ENCODE results near the gene KIAA1671.

Gene KIAA1671

GRCh38 chr22:24953384-24954113 is 1.0 kb downstream of the KIAA1671 start:
- peak; percentile 22 for DNase-seq

GRCh38 chr22:24954114-24954463 is 1.6 kb downstream of the KIAA1671 start:
- no peak for DNase-seq

- DNase-seq, result no peak
Measured at GRCh38 chr22:24954856-24955255, 2.3 kb downstream of the KIAA1671 start.

- DNase-seq, result no peak
Measured at GRCh38 chr22:24957043-24957442, 4.5 kb downstream of the KIAA1671 start.

GRCh38 chr22:24961217-24961844 is 8.8 kb downstream of the KIAA1671 start:
- no peak for DNase-seq

GRCh38 chr22:24962094-24962493 is 9.6 kb downstream of the KIAA1671 start:
- no peak for DNase-seq

GRCh38 chr22:24962835-24963234 is 10.3 kb downstream of the KIAA1671 start:
- no peak for DNase-seq

- DNase-seq, result no peak
Measured at GRCh38 chr22:24964441-24964840, 11.9 kb downstream of the KIAA1671 start.

- DNase-seq, result peak; percentile 10
Measured at GRCh38 chr22:24965822-24966626, 13.5 kb downstream of the KIAA1671 start.

GRCh38 chr22:24968066-24968561 is 15.6 kb downstream of the KIAA1671 start:
- DNase-seq, result no peak

- DNase-seq, result no peak
Measured at GRCh38 chr22:24969560-24970301, 17.2 kb downstream of the KIAA1671 start.

GRCh38 chr22:24972369-24972768 is 19.9 kb downstream of the KIAA1671 start:
- no peak for DNase-seq

- DNase-seq, result no peak
Measured at GRCh38 chr22:24973872-24974271, 21.4 kb downstream of the KIAA1671 start.

GRCh38 chr22:24975125-24975640 is 22.7 kb downstream of the KIAA1671 start:
- no peak for DNase-seq

- peak; percentile 62 for DNase-seq
Measured at GRCh38 chr22:24975813-24976341, 23.4 kb downstream of the KIAA1671 start.

- no peak for DNase-seq
Measured at GRCh38 chr22:24976442-24977218, 24.1 kb downstream of the KIAA1671 start.

GRCh38 chr22:24977370-24978221 is 25.1 kb downstream of the KIAA1671 start:
- no peak for DNase-seq

- DNase-seq, result no peak
Measured at GRCh38 chr22:24978308-24978707, 25.8 kb downstream of the KIAA1671 start.

- DNase-seq, result no peak
Measured at GRCh38 chr22:24981066-24981465, 28.6 kb downstream of the KIAA1671 start.

- no peak for DNase-seq
Measured at GRCh38 chr22:24981656-24982055, 29.1 kb downstream of the KIAA1671 start.
